B cell (primary cell): ENCODE data around the gene MAD1L1. TPM values are rescaled to one million over a fixed set of nuclear protein-coding genes. Genes with fewer than 3 reads are reported as not detected.

Source experiments
- ATAC-seq: fragments of 200-7000 bp; cut with Tn5 transposase; one replicate; pipeline ENCODE4 v1.10.0; 2021; ENCODE audit warnings: low read depth, mild to moderate bottlenecking, moderate number of reproducible peaks, moderate library complexity
- CTCF ChIA-PET: fragments of 350-600 bp; sonication (Branson Sonifier 250); formaldehyde crosslinking; loops from one replicate; lab custom pipeline; 2021; ENCODE audit warnings: antibody characterized with exemption, inconsistent platforms; lab: Charles Lee
- POLR2A ChIA-PET: fragments of 350-600 bp; sonication (Branson Sonifier 250); formaldehyde crosslinking; loops from one replicate; lab custom pipeline; 2021; ENCODE audit warnings: antibody characterized with exemption; lab: Charles Lee
- DNase-seq: peaks from one replicate; pipeline ENCODE4 v3.0.0; 2013
- H2AFZ ChIP-seq: 2 replicates; pipeline ENCODE4 v1.6.1; 2012; ENCODE audit warnings: mild to moderate bottlenecking, low read depth, low read length; ENCODE audit not compliant: insufficient read depth, poor library complexity, severe bottlenecking
- H3K27ac ChIP-seq, 2 donors: 1 replicate in 1 of 2; 2 replicates in 1 of 2; pipeline ENCODE4 v1.5.1; 2012 to 2013; ENCODE audit warnings: low read length in 2 of 2, mild to moderate bottlenecking in 2 of 2, moderate library complexity in 1 of 2
- H3K27me3 ChIP-seq, 4 experiments: fragments of 200-600 bp in 1 of 4; sonication (generic) in 1 of 4; replicated peaks in 1 of 4; 1 replicate in 2 of 4; 2 replicates in 2 of 4; pipeline versions ENCODE4 v1.6.1 to v1.7.0; 2013 to 2016; ENCODE audit warnings: low read length in 3 of 4, mild to moderate bottlenecking in 2 of 4, mixed read lengths in 1 of 4, moderate library complexity in 1 of 4; ENCODE audit not compliant: insufficient read depth in 4 of 4, control insufficient read depth in 3 of 4; ENCODE audit errors: control extremely low read depth in 1 of 4
- H3K36me3 ChIP-seq, 2 experiments: replicated peaks in 1 of 2; 1 replicate in 1 of 2; 2 replicates in 1 of 2; pipeline versions ENCODE4 v1.6.1 to v1.7.1; 2013; ENCODE audit warnings: low read length in 1 of 2; ENCODE audit not compliant: insufficient read depth in 2 of 2, control insufficient read depth in 1 of 2; ENCODE audit errors: control extremely low read depth in 1 of 2, extremely low read depth in 1 of 2
- H3K4me1 ChIP-seq, 2 donors: fragments of 200-600 bp in 1 of 2; sonication (generic) in 1 of 2; 1 replicate in 1 of 2; 2 replicates in 1 of 2; pipeline versions ENCODE4 v1.5.1 to v1.6.1; 2013 to 2017; ENCODE audit warnings: low read length in 2 of 2; ENCODE audit not compliant: control insufficient read depth in 2 of 2, insufficient read depth in 2 of 2
- H3K4me2 ChIP-seq: replicated peaks from 2 replicates; pipeline ENCODE3; 2012; ENCODE audit warnings: mild to moderate bottlenecking, low read depth, low read length; ENCODE audit not compliant: poor library complexity, severe bottlenecking
- H3K4me3 ChIP-seq, 5 experiments: fragments of 200-600 bp in 1 of 5; sonication (generic) in 1 of 5; 1 replicate in 3 of 5; 2 replicates in 2 of 5; pipeline versions ENCODE4 v1.5.1 to v1.7.0; 2011 to 2016; ENCODE audit warnings: low read length in 4 of 5, mild to moderate bottlenecking in 4 of 5, low read depth in 2 of 5, control low read depth in 1 of 5, moderate library complexity in 1 of 5; ENCODE audit not compliant: insufficient read depth in 1 of 5; ENCODE audit errors: control extremely low read depth in 1 of 5, extremely low read depth in 1 of 5
- H3K79me2 ChIP-seq: fragments of 200-600 bp; sonication (generic); one replicate; pipeline ENCODE4 v1.6.0; 2016; ENCODE audit warnings: low read length; ENCODE audit not compliant: control insufficient read depth, insufficient read depth
- H3K9ac ChIP-seq: fragments of 200-600 bp; sonication (generic); 2 replicates; pipeline ENCODE4 v1.6.1; 2017; ENCODE audit warnings: mild to moderate bottlenecking, low read length, moderate library complexity
- H3K9me3 ChIP-seq, 3 donors: one replicate each; pipeline versions ENCODE4 v1.6.1 to v1.7.1; 2013; ENCODE audit warnings: low read length in 2 of 3; ENCODE audit not compliant: control insufficient read depth in 2 of 3, insufficient read depth in 1 of 3; ENCODE audit errors: control extremely low read depth in 1 of 3
- H4K20me1 ChIP-seq: 2 replicates; pipeline ENCODE4 v1.6.0; 2012; ENCODE audit warnings: mild to moderate bottlenecking, low read length; ENCODE audit not compliant: insufficient read depth, control insufficient read depth, poor library complexity, severe bottlenecking
- H3K27ac Mint-ChIP-seq: one replicate; pipeline ENCODE4 v1.8.0; 2021; ENCODE audit warnings: mixed read lengths
- H3K27me3 Mint-ChIP-seq: one replicate; pipeline ENCODE4 v1.8.0; 2021; ENCODE audit warnings: mixed read lengths
- H3K4me1 Mint-ChIP-seq: one replicate; pipeline ENCODE4 v1.8.0; 2021; ENCODE audit warnings: mixed read lengths
- H3K4me3 Mint-ChIP-seq: one replicate; pipeline ENCODE4 v1.8.0; 2021; ENCODE audit warnings: mixed read lengths
- H3K9me3 Mint-ChIP-seq: one replicate; pipeline ENCODE4 v1.8.0; 2022; ENCODE audit warnings: mixed read lengths; ENCODE audit not compliant: insufficient read depth
- CTCF ChIP-seq: fragments of 200-600 bp; IDR thresholded peaks from one replicate; pipeline ENCODE4 v1.8.0; 2022; ENCODE audit warnings: antibody characterized with exemption, mild to moderate bottlenecking
- EZH2 ChIP-seq: IDR thresholded peaks from 2 replicates; pipeline ENCODE4 v1.6.1; 2012; ENCODE audit warnings: borderline replicate concordance, low read depth, mild to moderate bottlenecking, moderate library complexity, low read length; ENCODE audit not compliant: insufficient read depth, poor library complexity, severe bottlenecking
- WGBS: methylation state at CpG from one replicate; pipeline ENCODE4 v1.1.5; 2013; ENCODE audit warnings: missing lambda C conversion rate; ENCODE audit not compliant: insufficient coverage; 5-methylcytosine and 5-hydroxymethylcytosine counted together
- intact Hi-C: fragments of 100-400 bp; cut with micrococcal nuclease; formaldehyde crosslinking; loops from one replicate; pipeline ENCODE4 v1.10.0; 2022
- polyA plus RNA-seq: library from polyadenylated mRNA; depleted of rRNA; stranded (reverse); fragments of >200 nt; gene quantifications from 2 replicates; pipeline ENCODE4 v1.2.3, GENCODE V29; 2012
- total RNA-seq, 2 donors: library from RNA; stranded (reverse); fragments of 120-200 nt in 1 of 2; gene quantifications; 1 replicate in 1 of 2; 2 replicates in 1 of 2; pipeline versions ENCODE4 v1.2.3 to v1.2.4, GENCODE V29; 2013 to 2022

The MAD1L1 gene
- total and polyA plus RNA-seq, 2 donors (not counting 1 experiment from before 2014, with no cell fraction given) = 86.7 to 110 TPM

GRCh38 chr7:1850111-1850975, 382.4 kb downstream of the MAD1L1 start:
- intact Hi-C loops = no loop called here
- Mint-ChIP-seq H3K4me1 (peaks cover 2% of the 10 kb centered on the region), H3K9me3 (no peaks in the 10 kb centered on the region), H3K4me3 (no peak overlapping the region), H3K27me3 (no peaks in the 10 kb centered on the region), H3K27ac (no peak overlapping the region)
- ChIA-PET POLR2A (no interaction called here), CTCF (no interaction called here)
- Histone ChIP-seq H3K27ac (no peak overlapping the region), H3K4me1 (no peaks in the 10 kb centered on the region), H4K20me1 (peaks cover 72% of the 10 kb centered on the region), H2AFZ (no peak overlapping the region), H3K4me3 (no peak overlapping the region), H3K9me3 (no peaks in the 10 kb centered on the region), H3K27me3 (no peaks in the 10 kb centered on the region), H3K9ac (no peak overlapping the region), H3K4me2 (no peak overlapping the region), H3K36me3 (peaks cover 0 to 7% of the 10 kb centered on the region in 2 experiments), H3K79me2 (peaks cover 7% of the 10 kb centered on the region)
- DNase-seq (no peak), ATAC-seq (no peak)
- WGBS = 97% methylated on average over 33 of the region's 33 CpGs
- no peak for TF ChIP-seq CTCF
- TF ChIP-seq EZH2 = no peak

GRCh38 chr7:1849351-1850041, 383.2 kb downstream of the MAD1L1 start:
- no peak overlapping the region for H3K4me3 ChIP-seq
- CTCF ChIA-PET = no interaction called here
- no peak overlapping the region for H3K27ac Mint-ChIP-seq
- no peak overlapping the region for H3K27ac ChIP-seq
- no peak overlapping the region for H3K4me2 ChIP-seq
- POLR2A ChIA-PET = no interaction called here
- H3K79me2 ChIP-seq = peaks cover 7% of the 10 kb centered on the region
- no peak overlapping the region for H3K9ac ChIP-seq
- no peaks in the 10 kb centered on the region for H3K4me1 ChIP-seq
- peaks cover 72% of the 10 kb centered on the region for H4K20me1 ChIP-seq
- no peak overlapping the region for H2AFZ ChIP-seq
- DNase-seq (no peak), ATAC-seq (no peak)
- no peaks in the 10 kb centered on the region for H3K9me3 Mint-ChIP-seq
- WGBS = 95% methylated on average over 35 of the region's 35 CpGs
- H3K27me3 Mint-ChIP-seq = no peaks in the 10 kb centered on the region
- TF ChIP-seq CTCF (no peak), EZH2 (no peak)
- peaks cover 5% of the 10 kb centered on the region for H3K4me1 Mint-ChIP-seq
- H3K9me3 ChIP-seq = no peaks in the 10 kb centered on the region
- peaks cover 0 to 7% of the 10 kb centered on the region in 2 experiments for H3K36me3 ChIP-seq
- intact Hi-C loops = no loop called here
- no peak overlapping the region for H3K4me3 Mint-ChIP-seq
- no peaks in the 10 kb centered on the region for H3K27me3 ChIP-seq
